DND-41 (cell line): ENCODE data around the gene JARID2.

Experiments
- EZH2 ChIP-seq: IDR thresholded peaks from 3 replicates; pipeline ENCODE4 v1.6.1; 2012; ENCODE audit warnings: borderline replicate concordance, low read depth, mild to moderate bottlenecking, moderate library complexity, low read length, inconsistent platforms; ENCODE audit not compliant: severe bottlenecking
- TF ChIP-seq, protein P1 (sequence below): IDR thresholded peaks from 2 replicates; pipeline ENCODE4 v1.5.1; 2012; ENCODE audit warnings: borderline replicate concordance, low read length, moderate library complexity, mild to moderate bottlenecking; ENCODE audit not compliant: poor library complexity, severe bottlenecking; ENCODE audit errors: extremely low read depth

DNA sequence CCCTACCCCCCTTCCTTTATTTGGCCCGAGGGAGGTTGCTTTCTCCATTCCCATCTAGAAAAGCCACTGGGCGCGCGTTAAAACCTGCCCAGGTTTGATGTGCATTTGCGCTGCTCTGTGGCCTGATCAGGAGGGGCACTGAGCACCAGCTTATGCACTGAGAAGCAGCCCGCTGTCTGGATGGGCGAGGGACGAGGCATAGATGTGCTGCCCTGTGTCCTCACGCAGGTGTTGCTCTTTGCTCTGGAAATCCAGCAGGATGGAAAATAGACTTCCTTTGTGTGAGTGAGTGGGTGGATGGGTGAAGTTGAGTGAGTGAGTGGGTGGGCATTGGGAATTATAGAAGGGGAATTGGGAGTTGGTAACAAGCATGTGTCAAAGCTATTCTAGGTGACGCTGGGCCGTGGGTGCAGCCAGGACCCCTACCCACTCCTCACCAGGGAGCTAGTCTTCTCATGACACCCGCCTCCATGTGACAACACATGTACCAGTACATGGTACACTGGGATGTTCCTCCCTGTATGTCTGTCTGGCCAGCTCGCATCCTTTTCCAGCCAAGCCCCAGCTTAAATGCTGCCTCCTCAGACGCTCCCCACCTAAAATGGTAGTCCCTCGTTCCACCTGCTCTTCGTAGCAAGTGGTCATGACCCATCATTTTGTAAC, 254.3 kb downstream of the JARID2 start:
- TF ChIP-seq EZH2: no peak
- TF ChIP-seq, protein P1, sequence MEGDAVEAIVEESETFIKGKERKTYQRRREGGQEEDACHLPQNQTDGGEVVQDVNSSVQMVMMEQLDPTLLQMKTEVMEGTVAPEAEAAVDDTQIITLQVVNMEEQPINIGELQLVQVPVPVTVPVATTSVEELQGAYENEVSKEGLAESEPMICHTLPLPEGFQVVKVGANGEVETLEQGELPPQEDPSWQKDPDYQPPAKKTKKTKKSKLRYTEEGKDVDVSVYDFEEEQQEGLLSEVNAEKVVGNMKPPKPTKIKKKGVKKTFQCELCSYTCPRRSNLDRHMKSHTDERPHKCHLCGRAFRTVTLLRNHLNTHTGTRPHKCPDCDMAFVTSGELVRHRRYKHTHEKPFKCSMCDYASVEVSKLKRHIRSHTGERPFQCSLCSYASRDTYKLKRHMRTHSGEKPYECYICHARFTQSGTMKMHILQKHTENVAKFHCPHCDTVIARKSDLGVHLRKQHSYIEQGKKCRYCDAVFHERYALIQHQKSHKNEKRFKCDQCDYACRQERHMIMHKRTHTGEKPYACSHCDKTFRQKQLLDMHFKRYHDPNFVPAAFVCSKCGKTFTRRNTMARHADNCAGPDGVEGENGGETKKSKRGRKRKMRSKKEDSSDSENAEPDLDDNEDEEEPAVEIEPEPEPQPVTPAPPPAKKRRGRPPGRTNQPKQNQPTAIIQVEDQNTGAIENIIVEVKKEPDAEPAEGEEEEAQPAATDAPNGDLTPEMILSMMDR: no peak
